Astrocyte (in vitro differentiated cells and primary cell): ENCODE data around the gene PRIMA1.

Experiments
- EZH2 ChIP-seq: IDR thresholded peaks from 2 replicates; pipeline ENCODE4 v1.6.1; 2012; ENCODE audit warnings: mild to moderate bottlenecking, low read length, inconsistent platforms; ENCODE audit not compliant: insufficient read depth
- TF ChIP-seq, protein P1 (sequence below): IDR thresholded peaks from 2 replicates; pipeline ENCODE4 v1.5.1; 2011; ENCODE audit warnings: low read depth, mild to moderate bottlenecking, inconsistent platforms, low read length, moderate library complexity; ENCODE audit not compliant: insufficient read depth

DNA sequence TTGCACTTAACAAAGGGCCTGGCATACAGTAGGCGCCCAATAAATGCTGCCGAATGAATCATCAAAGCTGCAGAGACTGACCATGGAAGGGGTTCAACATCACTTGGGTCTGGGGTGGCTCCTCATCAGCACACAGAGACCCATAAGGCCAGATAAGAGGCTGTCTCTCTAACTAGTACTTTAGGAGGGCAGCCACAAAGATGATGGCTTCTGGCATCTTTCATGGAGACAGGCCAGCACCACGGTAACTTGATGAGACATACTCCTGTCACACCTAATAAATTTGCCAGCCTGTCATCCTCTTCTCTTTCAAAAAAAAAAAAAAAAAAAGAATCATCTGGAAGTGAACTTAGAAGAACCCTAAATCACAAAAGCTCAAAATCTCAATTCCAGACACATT, 3.4 kb downstream of the PRIMA1 start:
- no peak for TF ChIP-seq EZH2
- TF ChIP-seq, protein P1, sequence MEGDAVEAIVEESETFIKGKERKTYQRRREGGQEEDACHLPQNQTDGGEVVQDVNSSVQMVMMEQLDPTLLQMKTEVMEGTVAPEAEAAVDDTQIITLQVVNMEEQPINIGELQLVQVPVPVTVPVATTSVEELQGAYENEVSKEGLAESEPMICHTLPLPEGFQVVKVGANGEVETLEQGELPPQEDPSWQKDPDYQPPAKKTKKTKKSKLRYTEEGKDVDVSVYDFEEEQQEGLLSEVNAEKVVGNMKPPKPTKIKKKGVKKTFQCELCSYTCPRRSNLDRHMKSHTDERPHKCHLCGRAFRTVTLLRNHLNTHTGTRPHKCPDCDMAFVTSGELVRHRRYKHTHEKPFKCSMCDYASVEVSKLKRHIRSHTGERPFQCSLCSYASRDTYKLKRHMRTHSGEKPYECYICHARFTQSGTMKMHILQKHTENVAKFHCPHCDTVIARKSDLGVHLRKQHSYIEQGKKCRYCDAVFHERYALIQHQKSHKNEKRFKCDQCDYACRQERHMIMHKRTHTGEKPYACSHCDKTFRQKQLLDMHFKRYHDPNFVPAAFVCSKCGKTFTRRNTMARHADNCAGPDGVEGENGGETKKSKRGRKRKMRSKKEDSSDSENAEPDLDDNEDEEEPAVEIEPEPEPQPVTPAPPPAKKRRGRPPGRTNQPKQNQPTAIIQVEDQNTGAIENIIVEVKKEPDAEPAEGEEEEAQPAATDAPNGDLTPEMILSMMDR: no peak
